Colonic mucosa (tissue), 4 donors: Measurements from ENCODE around the gene OR1F1. TPM values are rescaled to one million over a fixed set of nuclear protein-coding genes. Genes with fewer than 3 reads are reported as not detected.
A peak's percentile ranks its signal among the peaks of the same experiment; 100 is the strongest.
"Not testable (repeated sequence)": the region's sequence is repeated elsewhere in the genome, so short reads cannot be mapped to it uniquely, and the experiment has no call there.

Experiments
- DNase-seq: peaks from one replicate; pipeline ENCODE4 v3.0.0-alpha.2; 2020
- H3K27ac ChIP-seq: fragments of 200-600 bp; one replicate; pipeline ENCODE4 v1.8.0; 2021
- H3K27me3 ChIP-seq: fragments of 200-600 bp; one replicate; pipeline ENCODE4 v1.8.0; 2021
- H3K36me3 ChIP-seq: fragments of 200-600 bp; one replicate; pipeline ENCODE4 v1.8.0; 2021
- H3K4me1 ChIP-seq: fragments of 200-600 bp; one replicate; pipeline ENCODE4 v1.8.0; 2021; ENCODE audit warnings: mild to moderate bottlenecking
- H3K4me3 ChIP-seq: fragments of 200-600 bp; one replicate; pipeline ENCODE4 v1.8.0; 2021
- H3K9ac ChIP-seq, 2 donors: one replicate each; pipeline ENCODE4 v1.7.0; 2013; ENCODE audit warnings: control low read depth in 2 of 2, low read depth in 2 of 2, low read length in 2 of 2
- H3K9me3 ChIP-seq: fragments of 200-600 bp; one replicate; pipeline ENCODE4 v1.8.0; 2021
- intact Hi-C: fragments of 100-400 bp; cut with DNase I; formaldehyde crosslinking; loops from one replicate; pipeline ENCODE4 v1.14.1; 2022
- total RNA-seq, 2 donors: library from RNA; stranded (reverse); fragmentation: NEBNext Ultra II Directional in 1 of 2; extraction: Animal tissue kit (Norgen Biotek cat#: 25700) in 1 of 2; gene quantifications; one replicate each; pipeline ENCODE4 v1.2.1, GENCODE V29; 2021
- TF ChIP-seq, protein P1 (sequence below): fragments of 200-600 bp; IDR thresholded peaks from one replicate; pipeline ENCODE4 v1.8.0; 2022; ENCODE audit warnings: antibody characterized with exemption, mild to moderate bottlenecking
- donor health status: healthy.
- donor health status: DM: no; HTN: no; CAD: no.
- donor health status: DM: no; HTN: no; CAD: no.

Gene OR1F1
- not detected for total RNA-seq

DNA sequence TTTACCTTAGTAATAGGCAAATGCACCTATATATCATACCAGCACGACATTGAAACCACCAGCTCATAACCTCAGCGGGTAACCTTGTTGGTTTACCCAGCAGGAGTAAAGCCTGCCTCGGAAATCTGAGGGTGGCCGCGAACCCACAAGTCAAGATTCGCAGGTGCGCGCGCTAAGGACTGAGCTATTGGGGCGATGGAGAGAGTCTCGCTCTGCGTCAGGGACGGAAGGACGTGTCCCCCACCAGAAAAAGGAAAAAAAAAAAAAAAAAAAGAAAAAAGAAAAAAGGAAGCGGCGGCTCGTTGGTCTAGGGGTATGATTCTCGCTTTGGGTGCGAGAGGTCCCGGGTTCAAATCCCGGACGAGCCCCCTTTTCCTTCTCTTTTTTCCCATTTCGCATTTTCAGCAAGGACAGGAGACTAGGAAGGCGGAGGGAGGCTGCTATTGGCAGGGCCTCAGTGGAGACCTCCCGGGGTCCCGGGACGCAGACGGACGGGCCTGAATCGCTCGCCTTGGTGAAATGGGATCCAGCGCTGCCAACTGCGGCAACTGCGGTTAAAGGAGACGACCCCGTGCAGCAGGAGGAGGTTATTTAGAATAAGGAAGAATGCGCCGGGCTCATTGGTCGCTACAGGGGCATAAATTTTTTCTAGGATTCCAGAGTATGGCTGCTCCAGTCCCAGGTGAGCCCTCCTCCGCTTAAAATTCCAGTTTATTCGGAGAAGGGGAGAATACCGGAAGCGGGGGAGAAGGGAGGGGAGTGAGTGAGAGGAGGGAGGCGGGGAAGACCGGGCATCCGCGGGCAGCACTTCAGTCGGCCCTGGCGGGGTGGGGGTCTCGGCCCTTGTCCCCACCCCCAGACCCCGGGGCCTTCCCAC, at the start of gene OR1F1:
OR1F1 (plus strand) TSS at position 407 of the 877 bp plus-strand sequence.
- H3K9me3 ChIP-seq: no peaks in the 10 kb centered on the region
- no peak within 1 kb of the TSS for H3K27ac ChIP-seq
- TF ChIP-seq, protein P1, sequence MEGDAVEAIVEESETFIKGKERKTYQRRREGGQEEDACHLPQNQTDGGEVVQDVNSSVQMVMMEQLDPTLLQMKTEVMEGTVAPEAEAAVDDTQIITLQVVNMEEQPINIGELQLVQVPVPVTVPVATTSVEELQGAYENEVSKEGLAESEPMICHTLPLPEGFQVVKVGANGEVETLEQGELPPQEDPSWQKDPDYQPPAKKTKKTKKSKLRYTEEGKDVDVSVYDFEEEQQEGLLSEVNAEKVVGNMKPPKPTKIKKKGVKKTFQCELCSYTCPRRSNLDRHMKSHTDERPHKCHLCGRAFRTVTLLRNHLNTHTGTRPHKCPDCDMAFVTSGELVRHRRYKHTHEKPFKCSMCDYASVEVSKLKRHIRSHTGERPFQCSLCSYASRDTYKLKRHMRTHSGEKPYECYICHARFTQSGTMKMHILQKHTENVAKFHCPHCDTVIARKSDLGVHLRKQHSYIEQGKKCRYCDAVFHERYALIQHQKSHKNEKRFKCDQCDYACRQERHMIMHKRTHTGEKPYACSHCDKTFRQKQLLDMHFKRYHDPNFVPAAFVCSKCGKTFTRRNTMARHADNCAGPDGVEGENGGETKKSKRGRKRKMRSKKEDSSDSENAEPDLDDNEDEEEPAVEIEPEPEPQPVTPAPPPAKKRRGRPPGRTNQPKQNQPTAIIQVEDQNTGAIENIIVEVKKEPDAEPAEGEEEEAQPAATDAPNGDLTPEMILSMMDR: no peak
- H3K36me3 ChIP-seq: no peaks in the 10 kb centered on the region
- H3K9ac ChIP-seq: peak within 1 kb of the TSS in 1 of 2 donors; percentile 35
- DNase-seq: no peak
- intact Hi-C loops: no loop called here
- peak within 1 kb of the TSS; percentile 22 for H3K4me3 ChIP-seq
- H3K27me3 ChIP-seq: peaks cover 69% of the 10 kb centered on the region
- peaks cover 18% of the 10 kb centered on the region for H3K4me1 ChIP-seq

DNA sequence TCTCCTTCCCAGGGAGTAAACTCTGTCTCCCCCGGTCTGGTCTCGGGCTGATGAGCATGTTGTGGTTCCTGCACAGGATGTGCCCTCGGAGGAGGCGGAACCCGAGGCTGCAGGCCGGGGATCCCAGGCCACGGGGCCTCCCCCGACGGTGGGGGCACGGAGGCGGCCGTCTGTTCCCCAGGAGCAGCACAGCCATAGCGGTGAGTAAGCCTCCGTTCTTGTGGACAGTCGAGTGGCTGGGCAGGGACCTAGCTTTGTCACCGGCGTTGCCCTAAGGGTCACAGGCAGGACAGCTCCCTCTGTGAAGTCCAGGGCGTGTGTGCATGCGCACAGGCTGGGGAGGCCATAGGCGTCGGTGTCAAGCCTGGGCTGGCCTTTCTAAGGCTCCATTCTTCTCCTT, 49.7 kb upstream of the OR1F1 start:
- H3K4me3 ChIP-seq: no peak overlapping the region
- H3K9me3 ChIP-seq: no peaks in the 10 kb centered on the region
- H3K9ac ChIP-seq: no peak overlapping the region
- TF ChIP-seq, protein P1: no peak
- intact Hi-C loops: no loop called here
- H3K36me3 ChIP-seq: no peaks in the 10 kb centered on the region
- DNase-seq: no peak
- H3K27me3 ChIP-seq: no peaks in the 10 kb centered on the region
- H3K27ac ChIP-seq: no peak overlapping the region
- H3K4me1 ChIP-seq: peaks cover 4% of the 10 kb centered on the region

DNA sequence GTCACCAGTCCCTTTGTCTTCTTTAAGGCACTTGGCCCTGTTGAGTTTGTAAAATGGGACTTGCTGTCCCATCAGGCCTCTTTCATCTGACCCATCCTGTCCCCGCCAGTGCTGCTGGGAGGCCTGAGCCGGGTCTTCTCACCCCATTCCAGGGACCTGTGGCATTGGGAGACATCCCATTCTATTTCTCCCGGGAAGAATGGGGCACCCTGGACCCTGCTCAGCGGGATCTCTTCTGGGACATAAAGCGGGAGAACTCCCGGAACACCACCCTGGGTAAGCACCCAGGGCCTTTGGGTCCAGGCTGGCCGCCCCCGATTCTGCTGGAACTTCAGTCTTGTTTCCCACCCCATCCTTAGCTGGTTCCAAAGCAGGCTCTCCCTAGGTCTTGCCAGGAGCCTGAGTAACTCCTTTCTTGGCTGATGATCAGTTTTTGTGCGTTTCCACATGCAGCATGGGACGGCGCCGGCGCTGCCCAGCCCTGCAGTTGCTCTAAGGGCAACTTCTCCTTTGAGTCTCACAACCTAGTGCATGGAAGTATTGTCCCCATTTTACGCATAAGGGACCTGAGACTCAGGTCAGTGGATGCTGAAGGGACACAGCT, 49.1 kb upstream of the OR1F1 start:
- intact Hi-C loops: no loop called here
- H3K36me3 ChIP-seq: no peaks in the 10 kb centered on the region
- no peak overlapping the region for H3K27ac ChIP-seq
- H3K9me3 ChIP-seq: no peaks in the 10 kb centered on the region
- TF ChIP-seq, protein P1: no peak
- no peaks in the 10 kb centered on the region for H3K27me3 ChIP-seq
- no peak overlapping the region for H3K9ac ChIP-seq
- H3K4me3 ChIP-seq: no peak overlapping the region
- peaks cover 4% of the 10 kb centered on the region for H3K4me1 ChIP-seq
- DNase-seq: no peak

DNA sequence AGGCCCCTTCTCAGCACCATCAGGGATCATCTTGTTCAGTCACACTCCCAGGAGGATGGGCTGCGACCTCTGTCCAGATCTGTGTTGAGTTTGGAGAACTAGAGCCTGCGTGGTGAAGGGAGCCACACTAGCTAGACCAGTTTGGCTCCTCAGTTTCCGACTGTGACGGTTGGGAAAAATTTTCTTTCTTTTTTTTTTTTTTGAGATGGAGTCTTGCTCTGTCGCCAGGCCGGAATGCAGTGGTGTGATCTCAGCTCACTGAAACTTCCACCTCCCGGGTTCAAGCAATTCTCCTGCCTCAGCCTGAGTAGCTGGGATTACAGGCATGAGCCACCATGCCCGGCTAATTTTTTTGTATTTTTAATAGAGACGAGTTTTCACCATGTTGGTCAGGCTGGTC, 48.4 kb upstream of the OR1F1 start:
- H3K27ac ChIP-seq, DNase-seq, intact Hi-C loops, H3K4me3 ChIP-seq, H3K9me3 ChIP-seq, H3K36me3 ChIP-seq, H3K9ac ChIP-seq, H3K27me3 ChIP-seq, H3K4me1 ChIP-seq: not testable (repeated sequence)

DNA sequence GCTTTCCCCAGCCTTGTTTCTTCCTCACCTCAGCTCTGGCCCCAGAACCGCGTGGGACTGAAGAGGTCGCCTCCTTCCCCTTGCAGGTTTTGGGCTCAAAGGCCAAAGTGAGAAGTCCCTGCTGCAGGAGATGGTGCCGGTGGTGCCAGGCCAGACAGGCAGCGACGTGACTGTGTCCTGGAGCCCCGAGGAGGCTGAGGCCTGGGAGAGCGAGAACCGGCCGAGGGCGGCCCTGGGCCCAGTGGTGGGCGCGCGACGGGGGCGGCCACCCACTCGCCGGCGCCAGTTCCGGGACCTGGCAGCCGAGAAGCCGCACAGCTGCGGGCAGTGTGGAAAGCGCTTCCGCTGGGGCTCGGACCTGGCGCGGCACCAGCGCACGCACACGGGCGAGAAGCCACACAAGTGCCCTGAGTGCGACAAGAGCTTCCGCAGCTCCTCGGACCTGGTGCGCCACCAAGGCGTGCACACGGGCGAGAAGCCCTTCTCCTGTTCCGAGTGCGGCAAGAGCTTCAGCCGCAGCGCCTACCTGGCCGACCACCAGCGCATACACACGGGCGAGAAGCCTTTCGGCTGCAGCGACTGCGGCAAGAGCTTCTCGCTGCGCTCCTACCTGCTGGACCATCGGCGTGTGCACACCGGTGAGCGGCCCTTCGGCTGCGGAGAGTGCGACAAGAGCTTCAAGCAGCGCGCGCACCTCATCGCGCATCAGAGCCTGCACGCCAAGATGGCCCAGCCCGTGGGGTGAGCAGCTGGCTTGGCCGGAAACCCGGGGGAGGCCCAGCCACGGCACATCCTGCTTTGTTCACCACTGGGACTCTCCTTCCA, 47.2 kb upstream of the OR1F1 start:
- intact Hi-C loops: no loop called here
- TF ChIP-seq, protein P1: no peak
- Histone ChIP-seq H3K27me3 (no peaks in the 10 kb centered on the region), H3K4me3 (no peak overlapping the region), H3K9ac (no peak overlapping the region), H3K36me3 (no peaks in the 10 kb centered on the region), H3K4me1 (peaks cover 2% of the 10 kb centered on the region), H3K27ac (no peak overlapping the region), H3K9me3 (no peaks in the 10 kb centered on the region)
- no peak for DNase-seq
